CD4-positive, alpha-beta T cell (primary cell): Measurements from ENCODE around the gene ZMYND11. TPM values are rescaled to one million over a fixed set of nuclear protein-coding genes. Genes with fewer than 3 reads are reported as not detected.

ENCODE experiments used
- ATAC-seq: fragments of 200-7000 bp; cut with Tn5 transposase; one replicate; pipeline ENCODE4 v1.10.0; 2022; ENCODE audit warnings: mild to moderate bottlenecking; ENCODE audit not compliant: poor library complexity
- CTCF ChIA-PET: fragments of 350-600 bp; sonication (Branson Sonifier 250); formaldehyde crosslinking; loops from one replicate; lab custom pipeline; 2021; ENCODE audit warnings: antibody characterized with exemption, inconsistent platforms; lab: Charles Lee
- POLR2A ChIA-PET: fragments of 350-600 bp; sonication (Branson Sonifier 250); formaldehyde crosslinking; loops from one replicate; lab custom pipeline; 2021; ENCODE audit warnings: antibody characterized with exemption, inconsistent platforms; lab: Charles Lee
- DNase-seq, 14 experiments: peaks; one replicate each; pipeline ENCODE4 v3.0.0-alpha.2; 2013 to 2020; ENCODE audit warnings: mixed read lengths in 2 of 14
- H3K27ac ChIP-seq, 2 donors: one replicate each; pipeline versions ENCODE4 v1.5.1 to v1.7.0; 2013; ENCODE audit warnings: low read length in 2 of 2, low read depth in 1 of 2, mild to moderate bottlenecking in 1 of 2
- H3K27me3 ChIP-seq, 2 experiments: 1 replicate in 1 of 2; 2 replicates in 1 of 2; pipeline versions ENCODE4 v1.6.1 to v1.7.0; 2013; ENCODE audit warnings: low read length in 2 of 2, control low read depth in 1 of 2, mild to moderate bottlenecking in 1 of 2, moderate library complexity in 1 of 2; ENCODE audit not compliant: insufficient read depth in 2 of 2, control insufficient read depth in 1 of 2
- H3K36me3 ChIP-seq: one replicate; pipeline ENCODE4 v1.6.1; 2013; ENCODE audit warnings: low read length, control low read depth; ENCODE audit not compliant: insufficient read depth
- H3K4me1 ChIP-seq: one replicate; pipeline ENCODE4 v1.6.1; 2013; ENCODE audit warnings: low read length, control low read depth; ENCODE audit not compliant: insufficient read depth
- H3K4me3 ChIP-seq: one replicate; pipeline ENCODE4 v1.5.1; 2013; ENCODE audit warnings: mild to moderate bottlenecking, low read length, moderate library complexity
- H3K9me3 ChIP-seq, 2 experiments: 1 replicate in 1 of 2; 2 replicates in 1 of 2; pipeline versions ENCODE4 v1.6.1 to v1.7.0; 2013; ENCODE audit warnings: low read length in 2 of 2, mild to moderate bottlenecking in 2 of 2, control low read depth in 1 of 2, moderate library complexity in 1 of 2; ENCODE audit not compliant: control insufficient read depth in 1 of 2, insufficient read depth in 1 of 2
- H3K27ac Mint-ChIP-seq: one replicate; pipeline ENCODE4 v1.8.0; 2020; ENCODE audit warnings: mixed read lengths
- H3K27me3 Mint-ChIP-seq: one replicate; pipeline ENCODE4 v1.8.0; 2021; ENCODE audit warnings: mixed read lengths
- H3K36me3 Mint-ChIP-seq: one replicate; pipeline ENCODE4 v1.8.0; 2021; ENCODE audit warnings: low read depth, mixed read lengths
- H3K4me1 Mint-ChIP-seq: one replicate; pipeline ENCODE4 v1.8.0; 2021; ENCODE audit warnings: low read depth, mixed read lengths
- H3K4me3 Mint-ChIP-seq: one replicate; pipeline ENCODE4 v1.8.0; 2020; ENCODE audit warnings: mild to moderate bottlenecking, mixed read lengths
- H3K9me3 Mint-ChIP-seq: one replicate; pipeline ENCODE4 v1.8.0; 2020; ENCODE audit warnings: mixed read lengths
- intact Hi-C, 2 experiments: fragments of 100-400 bp; cut with DNase I in 1 of 2; cut with micrococcal nuclease in 1 of 2; formaldehyde crosslinking; loops; one replicate each; pipeline versions ENCODE4 v1.15.1 to v1.9.0; 2023 to 2025; cut with DNase I, micrococcal nuclease
- total RNA-seq, 174 experiments: library from RNA in 2 of 174; stranded (reverse) in 2 of 174; gene quantifications; one replicate each; pipeline ENCODE4 v1.2.3 and lab custom pipeline; 2021 to 2026
- TF ChIP-seq, protein P1 (sequence below): fragments of 200-600 bp; IDR thresholded peaks from one replicate; pipeline ENCODE4 v1.8.0; 2022; ENCODE audit warnings: antibody characterized with exemption, mild to moderate bottlenecking

Gene ZMYND11
- total RNA-seq, 2 experiments from 2014 or later: 19.9 to 22.2 TPM

DNA sequence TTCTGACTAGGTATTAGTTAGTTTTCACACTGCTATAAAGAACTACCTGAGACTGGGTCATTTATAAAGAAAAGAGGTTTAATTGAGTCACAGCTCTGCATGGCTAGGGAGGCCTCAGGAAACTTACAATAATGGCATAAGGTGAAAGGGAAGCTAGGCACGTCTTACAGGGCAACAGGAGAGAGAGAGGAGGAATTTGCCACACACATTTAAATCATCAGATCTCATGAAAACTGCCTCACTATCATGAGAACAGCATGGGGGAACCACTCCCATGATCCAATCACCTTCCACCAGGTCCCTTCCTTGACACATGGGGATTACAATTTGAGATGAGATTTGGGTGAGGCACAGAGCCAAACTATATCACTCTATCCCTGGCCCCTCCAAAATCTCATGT, 40.6 kb upstream of the ZMYND11 start:
- Histone ChIP-seq H3K27me3 (peaks cover 0 to 8% of the 10 kb centered on the region in 2 experiments), H3K36me3 (no peaks in the 10 kb centered on the region), H3K27ac (no peak overlapping the region), H3K4me1 (no peaks in the 10 kb centered on the region), H3K9me3 (peaks cover 15 to 23% of the 10 kb centered on the region in 2 experiments), H3K4me3 (no peak overlapping the region)
- ChIA-PET POLR2A (no interaction called here), CTCF (interaction anchor here (1.4 kb wide), 1 partner anchor 18 kb away, joined by 3 read pairs; no protein-coding TSS in a partner anchor)
- DNase-seq: no peak
- TF ChIP-seq, protein P1, sequence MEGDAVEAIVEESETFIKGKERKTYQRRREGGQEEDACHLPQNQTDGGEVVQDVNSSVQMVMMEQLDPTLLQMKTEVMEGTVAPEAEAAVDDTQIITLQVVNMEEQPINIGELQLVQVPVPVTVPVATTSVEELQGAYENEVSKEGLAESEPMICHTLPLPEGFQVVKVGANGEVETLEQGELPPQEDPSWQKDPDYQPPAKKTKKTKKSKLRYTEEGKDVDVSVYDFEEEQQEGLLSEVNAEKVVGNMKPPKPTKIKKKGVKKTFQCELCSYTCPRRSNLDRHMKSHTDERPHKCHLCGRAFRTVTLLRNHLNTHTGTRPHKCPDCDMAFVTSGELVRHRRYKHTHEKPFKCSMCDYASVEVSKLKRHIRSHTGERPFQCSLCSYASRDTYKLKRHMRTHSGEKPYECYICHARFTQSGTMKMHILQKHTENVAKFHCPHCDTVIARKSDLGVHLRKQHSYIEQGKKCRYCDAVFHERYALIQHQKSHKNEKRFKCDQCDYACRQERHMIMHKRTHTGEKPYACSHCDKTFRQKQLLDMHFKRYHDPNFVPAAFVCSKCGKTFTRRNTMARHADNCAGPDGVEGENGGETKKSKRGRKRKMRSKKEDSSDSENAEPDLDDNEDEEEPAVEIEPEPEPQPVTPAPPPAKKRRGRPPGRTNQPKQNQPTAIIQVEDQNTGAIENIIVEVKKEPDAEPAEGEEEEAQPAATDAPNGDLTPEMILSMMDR: no peak
- Mint-ChIP-seq H3K4me3 (no peak overlapping the region), H3K27ac (no peak overlapping the region), H3K36me3 (no peaks in the 10 kb centered on the region), H3K9me3 (peaks cover 13% of the 10 kb centered on the region), H3K27me3 (no peaks in the 10 kb centered on the region), H3K4me1 (no peaks in the 10 kb centered on the region)
- intact Hi-C loops: no loop called here
- no peak for ATAC-seq

DNA sequence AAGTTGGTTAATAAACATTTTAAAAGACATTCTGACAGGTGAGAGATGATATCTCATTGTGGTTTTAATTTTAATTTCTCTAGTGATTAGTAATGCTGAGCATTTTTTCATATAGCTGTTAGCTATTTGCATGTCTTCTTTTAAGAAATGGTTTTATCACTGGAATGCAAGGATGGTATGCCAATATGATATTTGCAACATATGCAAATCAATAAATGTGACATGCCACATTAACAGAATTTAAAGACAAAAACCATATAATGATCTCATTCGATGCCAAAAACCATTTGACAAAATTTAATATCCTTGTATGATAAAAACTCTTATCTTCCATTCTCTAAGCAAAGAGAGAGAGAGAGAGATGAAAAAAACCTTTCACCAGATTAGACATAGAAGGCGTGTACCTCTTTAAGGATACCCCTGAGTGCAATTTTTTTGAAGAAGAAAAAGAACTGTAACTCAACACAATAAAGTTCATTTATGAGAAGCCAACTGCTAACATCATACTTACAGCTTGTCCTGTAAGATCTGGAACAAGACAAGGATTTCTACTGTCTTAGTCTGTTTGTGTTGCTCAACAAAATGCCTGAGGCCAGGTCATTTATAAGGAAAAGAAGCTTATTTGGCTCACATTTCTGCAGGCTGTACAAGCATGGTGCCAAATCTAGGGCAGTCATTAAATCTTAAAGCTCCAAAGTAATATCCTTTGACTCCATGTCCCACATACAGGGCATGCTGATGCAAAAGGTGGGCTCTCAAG, 39.7 kb upstream of the ZMYND11 start:
- intact Hi-C loops: no loop called here
- Histone ChIP-seq H3K27me3 (peaks cover 0 to 8% of the 10 kb centered on the region in 2 experiments), H3K4me1 (no peaks in the 10 kb centered on the region), H3K4me3 (no peak overlapping the region), H3K9me3 (peaks cover 15 to 23% of the 10 kb centered on the region in 2 experiments), H3K36me3 (no peaks in the 10 kb centered on the region), H3K27ac (no peak overlapping the region)
- H3K36me3 Mint-ChIP-seq: no peaks in the 10 kb centered on the region
- no peak overlapping the region for H3K4me3 Mint-ChIP-seq
- ChIA-PET POLR2A (no interaction called here), CTCF (no interaction called here)
- no peak overlapping the region for H3K27ac Mint-ChIP-seq
- H3K4me1 Mint-ChIP-seq: no peaks in the 10 kb centered on the region
- ATAC-seq (no peak), DNase-seq (no peak)
- TF ChIP-seq, protein P1: no peak
- no peaks in the 10 kb centered on the region for H3K27me3 Mint-ChIP-seq
- peaks cover 13% of the 10 kb centered on the region for H3K9me3 Mint-ChIP-seq

DNA sequence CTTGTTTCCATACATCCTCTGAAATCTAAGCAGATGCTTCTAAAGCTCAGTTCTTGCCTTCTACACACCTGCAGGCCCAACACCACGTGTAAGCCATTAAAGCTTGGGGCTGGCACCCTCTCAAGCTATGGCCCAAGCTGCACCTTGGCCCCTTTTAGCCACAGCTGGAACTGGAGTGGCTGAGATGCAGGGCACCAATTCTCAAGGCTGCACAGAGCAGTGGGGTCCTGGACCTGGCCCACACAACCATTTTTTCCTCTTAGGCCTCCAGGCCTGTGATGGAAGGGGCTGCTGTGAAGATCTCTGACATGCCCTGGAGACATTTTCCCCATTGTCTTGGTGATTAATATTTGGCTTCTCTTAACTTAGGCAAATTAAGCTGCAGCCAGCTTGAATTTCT, 38.8 kb upstream of the ZMYND11 start:
- no peaks in the 10 kb centered on the region for H3K36me3 Mint-ChIP-seq

More for the DNA sequence above, 38.8 kb upstream of the ZMYND11 start:
- Histone ChIP-seq H3K4me3 (no peak overlapping the region), H3K36me3 (no peaks in the 10 kb centered on the region), H3K27me3 (peaks cover 0 to 4% of the 10 kb centered on the region in 2 experiments), H3K9me3 (peaks cover 15 to 19% of the 10 kb centered on the region in 2 experiments), H3K27ac (no peak overlapping the region), H3K4me1 (no peaks in the 10 kb centered on the region)
- Mint-ChIP-seq H3K27me3 (no peaks in the 10 kb centered on the region), H3K27ac (no peak overlapping the region), H3K9me3 (peaks cover 13% of the 10 kb centered on the region), H3K4me1 (no peaks in the 10 kb centered on the region), H3K4me3 (no peak overlapping the region)
- ChIA-PET CTCF (no interaction called here), POLR2A (no interaction called here)
- ATAC-seq: no peak
- no peak for DNase-seq
- TF ChIP-seq, protein P1: no peak
- intact Hi-C loops: no loop called here
